Thyroid gland (tissue), 4 donors: ENCODE data around the gene SPACA5B.

Experiments
- CTCF ChIP-seq, 6 experiments: fragments of 200-600 bp in 3 of 6; fragments of 450-650 bp in 3 of 6; sonication (generic) in 3 of 6; IDR thresholded peaks; one replicate each; pipeline ENCODE4 v1.5.1; 2016 to 2019; ENCODE audit warnings: antibody characterized with exemption in 6 of 6, mild to moderate bottlenecking in 2 of 6, inconsistent platforms in 1 of 6, moderate library complexity in 1 of 6
- POLR2A ChIP-seq, 2 donors: fragments of 450-650 bp; IDR thresholded peaks; one replicate each; pipeline ENCODE4 v1.6.1; 2017; ENCODE audit warnings: antibody characterized with exemption in 2 of 2, mild to moderate bottlenecking in 2 of 2, moderate library complexity in 1 of 2

- no peak for TF ChIP-seq CTCF (IDR thresholded peaks at IDR 0.05)
- no peak for TF ChIP-seq POLR2A (IDR thresholded peaks at IDR 0.05)
Measured at GRCh38 chrX:48086082-48086481, 44.3 kb upstream of the SPACA5B start.
